IMR-90 (cell line): ENCODE data around the gene AMOTL2. TPM values are rescaled to one million over a fixed set of nuclear protein-coding genes. Genes with fewer than 3 reads are reported as not detected.

Source experiments
- ATAC-seq: fragments of 200-7000 bp; cut with Tn5 transposase; 2 replicates; pipeline ENCODE4 v1.9.1; 2020; ENCODE audit warnings: low read depth, mild to moderate bottlenecking, moderate library complexity
- BruUV-seq: library from RNA; stranded (reverse); fragments of 400-500 nt; replicated peaks from 2 replicates; lab custom pipeline; 2021; lab: Mats Ljungman, UMichigan
- CTCF ChIA-PET: fragments of 300-600 bp; formaldehyde crosslinking; extraction: SDS; loops from one replicate; lab custom pipeline; 2021; ENCODE audit warnings: antibody characterized with exemption; lab: Yijun Ruan, JAX
- POLR2A ChIA-PET: fragments of 300-600 bp; sonication (Branson Sonifier 250); formaldehyde crosslinking; loops from one replicate; lab custom pipeline; 2022; ENCODE audit warnings: antibody characterized with exemption; ENCODE audit not compliant: unreplicated experiment; lab: Charles Lee
- DNase-seq: peaks from one replicate; pipeline ENCODE4 v3.0.0; 2013
- H2AFZ ChIP-seq: replicated peaks from 2 replicates; pipeline ENCODE3; 2013; ENCODE audit warnings: low read length, mild to moderate bottlenecking; ENCODE audit not compliant: poor library complexity
- H2AK5ac ChIP-seq: 2 replicates; pipeline ENCODE4 v1.6.1; 2013; ENCODE audit warnings: low read depth, low read length, inconsistent platforms
- H2AK9ac ChIP-seq: replicated peaks from 2 replicates; pipeline ENCODE3; 2013; ENCODE audit warnings: mild to moderate bottlenecking, low read depth, low read length, moderate library complexity; ENCODE audit not compliant: poor library complexity
- H2BK120ac ChIP-seq: 2 replicates; pipeline ENCODE4 v1.6.1; 2013; ENCODE audit warnings: low read depth, low read length, inconsistent platforms
- H2BK15ac ChIP-seq: 3 replicates; pipeline ENCODE4 v1.6.1; 2013; ENCODE audit warnings: low read depth, low read length, inconsistent platforms
- H2BK20ac ChIP-seq: 2 replicates; pipeline ENCODE4 v1.6.1; 2013; ENCODE audit warnings: low read depth, mild to moderate bottlenecking, inconsistent platforms, low read length, moderate library complexity
- H2BK5ac ChIP-seq: 2 replicates; pipeline ENCODE4 v1.6.1; 2013; ENCODE audit warnings: mild to moderate bottlenecking, low read depth, low read length, inconsistent platforms; ENCODE audit not compliant: poor library complexity, severe bottlenecking
- H3K14ac ChIP-seq: replicated peaks from 2 replicates; pipeline ENCODE4 v1.6.1; 2013; ENCODE audit warnings: low read depth, low read length, inconsistent platforms
- H3K18ac ChIP-seq: 2 replicates; pipeline ENCODE4 v1.6.1; 2013; ENCODE audit warnings: low read depth, low read length, control low read depth
- H3K23ac ChIP-seq: 2 replicates; pipeline ENCODE4 v1.6.1; 2013; ENCODE audit warnings: low read depth, low read length, inconsistent platforms
- H3K27ac ChIP-seq: 2 replicates; pipeline ENCODE4 v1.5.1; 2013; ENCODE audit warnings: mild to moderate bottlenecking, control low read depth, low read length; ENCODE audit not compliant: insufficient read depth
- H3K27me3 ChIP-seq: 2 replicates; pipeline ENCODE4 v1.6.1; 2013; ENCODE audit warnings: low read length; ENCODE audit not compliant: control insufficient read depth, insufficient read depth
- H3K36me3 ChIP-seq: 2 replicates; pipeline ENCODE4 v1.6.1; 2013; ENCODE audit warnings: low read length, mixed read lengths; ENCODE audit not compliant: control insufficient read depth, insufficient read depth
- H3K4ac ChIP-seq: 2 replicates; pipeline ENCODE4 v1.6.1; 2013; ENCODE audit warnings: low read depth, low read length, inconsistent platforms
- H3K4me1 ChIP-seq: 2 replicates; pipeline ENCODE4 v1.6.1; 2013; ENCODE audit warnings: low read length, mixed read lengths; ENCODE audit not compliant: control insufficient read depth, insufficient read depth
- H3K4me2 ChIP-seq: 2 replicates; pipeline ENCODE4 v1.6.1; 2013; ENCODE audit warnings: low read depth, mild to moderate bottlenecking, control low read depth, low read length, moderate library complexity
- H3K4me3 ChIP-seq: 2 replicates; pipeline ENCODE4 v1.5.1; 2013; ENCODE audit warnings: low read depth, mild to moderate bottlenecking, control low read depth, low read length, moderate library complexity; ENCODE audit not compliant: insufficient read depth
- H3K56ac ChIP-seq: 2 replicates; pipeline ENCODE4 v1.6.1; 2013; ENCODE audit warnings: low read length, inconsistent platforms; ENCODE audit not compliant: insufficient read depth; ENCODE audit errors: extremely low read depth
- H3K79me1 ChIP-seq, 2 experiments: 2 replicates each; pipeline ENCODE4 v1.6.1; 2013; ENCODE audit warnings: low read length in 2 of 2, inconsistent platforms in 1 of 2, low read depth in 1 of 2
- H3K9ac ChIP-seq: 2 replicates; pipeline ENCODE4 v1.6.1; 2013; ENCODE audit warnings: low read depth, low read length, control low read depth
- H3K9me1 ChIP-seq: 2 replicates; pipeline ENCODE4 v1.6.1; 2013; ENCODE audit warnings: low read length, inconsistent platforms; ENCODE audit not compliant: insufficient read depth
- H3K9me3 ChIP-seq: 2 replicates; pipeline ENCODE4 v1.6.1; 2013; ENCODE audit warnings: low read length; ENCODE audit not compliant: control insufficient read depth, insufficient read depth
- H4K20me1 ChIP-seq: 2 replicates; pipeline ENCODE4 v1.6.1; 2013; ENCODE audit warnings: low read length, inconsistent platforms; ENCODE audit not compliant: insufficient read depth
- H4K5ac ChIP-seq: 2 replicates; pipeline ENCODE4 v1.6.1; 2013; ENCODE audit warnings: mild to moderate bottlenecking, low read depth, low read length, control low read depth
- H4K8ac ChIP-seq, 2 experiments: 2 replicates each; pipeline ENCODE4 v1.6.1; 2013; ENCODE audit warnings: low read depth in 2 of 2, low read length in 2 of 2, control low read depth in 1 of 2, inconsistent platforms in 1 of 2
- H4K91ac ChIP-seq: 2 replicates; pipeline ENCODE4 v1.6.1; 2013; ENCODE audit warnings: low read depth, low read length, inconsistent platforms; ENCODE audit not compliant: insufficient read depth
- CHD1 ChIP-seq: IDR thresholded peaks from 2 replicates; pipeline ENCODE4 v1.6.1; 2012; ENCODE audit warnings: low read depth, low read length, improper control_type of control experiment
- CTCF ChIP-seq: conservative IDR thresholded peaks from 2 replicates; pipeline ENCODE4 v1.5.1; 2012; ENCODE audit warnings: mild to moderate bottlenecking, low read depth, low read length, improper control_type of control experiment
- ELK1 ChIP-seq: fragments of 150-350 bp; IDR thresholded peaks from 2 replicates; pipeline ENCODE4 v1.6.1; 2016; ENCODE audit warnings: low read depth, mild to moderate bottlenecking, low read length, moderate library complexity, borderline replicate concordance
- MAZ ChIP-seq: IDR thresholded peaks from 2 replicates; pipeline ENCODE4 v1.6.1; 2012; ENCODE audit warnings: low read depth, mild to moderate bottlenecking, low read length, improper control_type of control experiment, moderate library complexity, borderline replicate concordance
- POLR2A ChIP-seq: IDR thresholded peaks from 2 replicates; pipeline ENCODE4 v1.6.1; 2012; ENCODE audit warnings: mild to moderate bottlenecking, low read depth, low read length
- RAD21 ChIP-seq: IDR thresholded peaks from 2 replicates; pipeline ENCODE4 v1.6.1; 2012; ENCODE audit warnings: low read length, improper control_type of control experiment
- RFX5 ChIP-seq: IDR thresholded peaks from 2 replicates; pipeline ENCODE4 v1.8.0; 2012; ENCODE audit warnings: low read depth, mild to moderate bottlenecking, low read length, moderate library complexity
- USF2 ChIP-seq: fragments of 150-350 bp; IDR thresholded peaks from 2 replicates; pipeline ENCODE4 v1.6.1; 2017; ENCODE audit warnings: mild to moderate bottlenecking, antibody characterized with exemption, low read length, low read depth
- WGBS, 2 experiments: methylation state at CpG; one replicate each; pipeline versions ENCODE4 v1.1.5 to v1.1.7; 2013; ENCODE audit warnings: missing lambda C conversion rate in 2 of 2; ENCODE audit not compliant: insufficient read length in 1 of 2; ENCODE audit errors: extremely low coverage in 2 of 2; 5-methylcytosine and 5-hydroxymethylcytosine counted together
- dilution Hi-C: fragments of 300-500 bp; cut with HindIII; formaldehyde crosslinking; loops from one replicate; pipeline ENCODE4 v1.14.3; 2018; ENCODE audit warnings: low sequenced_read_pairs; ENCODE audit not compliant: unreplicated experiment
- in situ Hi-C: fragments of 300-500 bp; cut with MboI; formaldehyde crosslinking; loops from 3 replicates; pipeline ENCODE4 v1.14.3; 2019; ENCODE audit warnings: low sequenced_read_pairs, inconsistent platforms, mixed read lengths
- intact Hi-C: fragments of 100-400 bp; cut with micrococcal nuclease; formaldehyde crosslinking; loops from 2 replicates; pipeline ENCODE4 v1.10.0; 2022
- polyA plus RNA-seq, 3 experiments: library from polyadenylated mRNA; depleted of rRNA; stranded (reverse); fragments of >200 nt; gene quantifications; 2 replicates each; pipeline ENCODE4 v1.2.3, GENCODE V29; 2012; ENCODE audit warnings: low replicate concordance in 1 of 3
- total RNA-seq: library from RNA; depleted of rRNA; stranded (reverse); fragments of >200 nt; gene quantifications from 2 replicates; pipeline ENCODE4 v1.2.3, GENCODE V29; 2012

AMOTL2 gene
- total and polyA plus RNA-seq, 2 of the 4 experiments (the other 2 are of a cell fraction), result 162 to 176 TPM

GRCh38 chr3:134384963-134385362, 10.7 kb upstream of the AMOTL2 start:
- DNase-seq, result no peak
- Histone ChIP-seq H3K9me3 (peaks cover 7% of the 10 kb centered on the region), H2AK9ac (no peak overlapping the region), H4K5ac (no peak overlapping the region), H3K4me2 (no peak overlapping the region), H3K56ac (no peak overlapping the region), H3K27me3 (no peaks in the 10 kb centered on the region; the same call in 1 of the 2 replicates), H2BK15ac (no peak overlapping the region), H3K4me3 (no peak overlapping the region), H3K14ac (no peak overlapping the region), H3K9me1 (no peaks in the 10 kb centered on the region), H3K27ac (no peak overlapping the region), H4K8ac (no peak overlapping the region), H4K20me1 (no peaks in the 10 kb centered on the region), H3K79me1 (no peaks in the 10 kb centered on the region), H3K4ac (no peak overlapping the region), H2BK120ac (no peak overlapping the region), H3K23ac (no peak overlapping the region), H2BK20ac (no peak overlapping the region), H4K91ac (no peak overlapping the region), H2AK5ac (no peak overlapping the region), H3K18ac (no peak overlapping the region), H3K4me1 (peaks cover 3% of the 10 kb centered on the region; the same call in 1 of the 2 replicates), H2BK5ac (no peak overlapping the region), H2AFZ (no peak overlapping the region), H3K9ac (no peak overlapping the region), H3K36me3 (no peaks in the 10 kb centered on the region)
- POLR2A ChIA-PET, result no interaction called here
- TF ChIP-seq POLR2A (no peak), USF2 (no peak), RFX5 (no peak), CTCF (no peak), RAD21 (no peak), MAZ (no peak), ELK1 (no peak), CHD1 (no peak)
- BruUV-seq, result no TSS peak
- CTCF ChIA-PET, result interaction anchor here (0.7 to 1.3 kb wide), 2 partner anchors 27 to 77 kb away, joined by 3 read pairs; no protein-coding TSS in a partner anchor
- no CpG with 5 or more reads among the region's 7 CpGs for WGBS, 2 experiments
- in situ Hi-C loops, result loop anchor here (5.0 kb wide), 1 partner anchor 37 kb away; no protein-coding TSS in a partner anchor
- intact Hi-C loops, result no loop called here
- dilution Hi-C loops, result no loop called here
- no peak for ATAC-seq
